ENCODE results near the gene VSTM5.

Gene VSTM5

DNA sequence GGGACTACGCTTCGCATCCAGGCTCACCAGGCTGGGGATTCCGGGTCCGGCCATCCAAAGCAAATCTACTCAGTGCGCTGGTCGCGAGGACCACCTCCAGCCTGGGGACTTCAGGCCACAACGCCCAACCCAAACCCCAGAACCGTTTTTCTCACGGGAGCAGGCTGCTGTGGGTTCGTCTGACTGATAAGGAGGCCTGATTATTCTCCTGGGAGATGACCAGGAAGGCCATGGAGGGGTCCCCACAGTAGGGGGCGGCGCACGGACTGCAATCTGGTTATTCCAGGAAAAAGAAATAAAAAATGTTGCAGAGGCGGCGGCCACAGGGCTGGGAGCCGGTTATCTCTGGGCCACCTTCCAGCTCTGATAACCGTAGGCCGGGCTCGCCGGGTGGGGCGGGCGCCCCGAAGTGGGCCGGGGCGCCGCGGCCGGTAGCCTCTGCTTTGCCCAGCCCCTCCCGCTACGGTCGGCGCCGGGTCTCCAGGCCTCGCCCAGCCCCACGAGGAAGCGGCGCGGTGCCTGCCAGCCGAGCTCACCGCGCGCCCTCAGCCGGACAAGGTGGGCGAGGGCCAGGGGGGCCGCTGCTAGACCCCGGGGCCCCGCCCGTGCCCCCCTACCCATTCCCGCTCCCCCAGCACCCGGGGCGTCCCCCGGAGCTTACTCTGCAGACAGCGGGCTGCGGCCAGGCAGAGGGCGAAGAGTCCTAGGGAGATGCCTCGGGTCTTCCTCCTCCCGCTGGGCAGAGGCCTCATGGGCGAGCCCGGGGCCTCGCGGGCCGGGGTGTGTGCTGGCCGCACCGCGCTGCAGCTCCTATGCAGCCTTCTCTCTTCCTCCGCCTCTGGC, 446 bp downstream of the VSTM5 start:
- H3K4me2 ChIP-seq (ENCODE audit: low read length) = no peak overlapping the region
- TF ChIP-seq CTCF (IDR thresholded peaks at IDR 0.05; ENCODE audit: low read depth, low read length, poor library complexity, severe bottlenecking) (no peak), EZH2phosphoT487 (IDR thresholded peaks at IDR 0.05; ENCODE audit: borderline replicate concordance, low read length) (no peak)
- no peaks in the 10 kb centered on the region for H3K4me1 ChIP-seq (ENCODE audit: control insufficient read depth, low read length)
- no peaks in the 10 kb centered on the region for H3K9me2 ChIP-seq (replicated peaks; ENCODE audit: control insufficient read depth, low read length)
- H3K9me3 ChIP-seq (ENCODE audit: control insufficient read depth, insufficient read depth, low read length) = no peaks in the 10 kb centered on the region
- no peaks in the 10 kb centered on the region for H3K79me2 ChIP-seq (ENCODE audit: control insufficient read depth, low read length)
- no peaks in the 10 kb centered on the region for H3F3A ChIP-seq (ENCODE audit: control insufficient read depth, insufficient read depth)
- no peaks in the 10 kb centered on the region for H3K27me3 ChIP-seq (ENCODE audit: control insufficient read depth, low read length)
- no peak overlapping the region for H3K27ac ChIP-seq (ENCODE audit: low read depth, low read length)
- no peaks in the 10 kb centered on the region for H4K20me1 ChIP-seq (ENCODE audit: control insufficient read depth, insufficient read depth, low read depth, low read length)
- no peak overlapping the region for H3K4me3 ChIP-seq (ENCODE audit: low read length)
- no peaks in the 10 kb centered on the region for H3K36me3 ChIP-seq (ENCODE audit: control insufficient read depth, low read length)

- no peaks in the 10 kb centered on the region for H3K27me3 ChIP-seq (ENCODE audit: control insufficient read depth, low read length)
- no peaks in the 10 kb centered on the region for H3K36me3 ChIP-seq (ENCODE audit: control insufficient read depth, low read length)
- H3K4me3 ChIP-seq (ENCODE audit: low read length) = no peak overlapping the region
- H3K4me2 ChIP-seq (ENCODE audit: low read length) = no peak overlapping the region
- H3K9me2 ChIP-seq (replicated peaks; ENCODE audit: control insufficient read depth, low read length) = no peaks in the 10 kb centered on the region
- H3K79me2 ChIP-seq (ENCODE audit: control insufficient read depth, low read length) = no peaks in the 10 kb centered on the region
- H3F3A ChIP-seq (ENCODE audit: control insufficient read depth, insufficient read depth) = no peaks in the 10 kb centered on the region
- no peak overlapping the region for H3K27ac ChIP-seq (ENCODE audit: low read depth, low read length)
- H3K4me1 ChIP-seq (ENCODE audit: control insufficient read depth, low read length) = no peaks in the 10 kb centered on the region
- H4K20me1 ChIP-seq (ENCODE audit: control insufficient read depth, insufficient read depth, low read depth, low read length) = no peaks in the 10 kb centered on the region
- no peaks in the 10 kb centered on the region for H3K9me3 ChIP-seq (ENCODE audit: control insufficient read depth, insufficient read depth, low read length)
- no peak for TF ChIP-seq EZH2phosphoT487 (IDR thresholded peaks at IDR 0.05; ENCODE audit: borderline replicate concordance, low read length)
- no peak for TF ChIP-seq CTCF (IDR thresholded peaks at IDR 0.05; ENCODE audit: low read depth, low read length, poor library complexity, severe bottlenecking)
Measured at GRCh38 chr11:93849201-93849600, 1.2 kb downstream of the VSTM5 start.

DNA sequence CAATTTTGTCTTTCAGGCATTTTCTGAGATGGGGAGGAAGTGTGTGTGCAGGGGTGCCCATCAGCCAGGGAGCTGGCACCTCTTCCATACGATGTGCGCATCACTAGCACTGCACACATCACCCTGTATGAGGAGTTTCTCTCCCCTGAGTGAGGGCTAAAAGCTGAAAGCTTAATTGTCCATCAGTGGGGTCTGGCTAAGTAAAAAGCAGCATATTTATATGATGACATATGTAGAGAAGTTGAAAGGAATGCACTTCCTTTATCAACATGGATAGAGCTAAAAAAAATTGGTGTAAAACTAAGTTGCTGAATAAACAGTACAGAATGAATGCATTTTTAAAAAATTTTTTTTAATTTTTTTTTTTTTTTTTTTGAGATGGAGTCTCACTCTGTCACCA, 4.0 kb downstream of the VSTM5 start:
- no peaks in the 10 kb centered on the region for H3K9me2 ChIP-seq (replicated peaks; ENCODE audit: control insufficient read depth, low read length)
- no peaks in the 10 kb centered on the region for H3K4me1 ChIP-seq (ENCODE audit: control insufficient read depth, low read length)
- H3K27ac ChIP-seq (ENCODE audit: low read depth, low read length) = no peak overlapping the region
- no peaks in the 10 kb centered on the region for H3K27me3 ChIP-seq (ENCODE audit: control insufficient read depth, low read length)
- no peaks in the 10 kb centered on the region for H3K79me2 ChIP-seq (ENCODE audit: control insufficient read depth, low read length)
- no peak overlapping the region for H3K4me3 ChIP-seq (ENCODE audit: low read length)
- H4K20me1 ChIP-seq (ENCODE audit: control insufficient read depth, insufficient read depth, low read depth, low read length) = no peaks in the 10 kb centered on the region
- H3F3A ChIP-seq (ENCODE audit: control insufficient read depth, insufficient read depth) = no peaks in the 10 kb centered on the region
- no peaks in the 10 kb centered on the region for H3K36me3 ChIP-seq (ENCODE audit: control insufficient read depth, low read length)
- TF ChIP-seq CTCF (IDR thresholded peaks at IDR 0.05; ENCODE audit: low read depth, low read length, poor library complexity, severe bottlenecking) = no peak
- no peak for TF ChIP-seq EZH2phosphoT487 (IDR thresholded peaks at IDR 0.05; ENCODE audit: borderline replicate concordance, low read length)
- no peaks in the 10 kb centered on the region for H3K9me3 ChIP-seq (ENCODE audit: control insufficient read depth, insufficient read depth, low read length)
- no peak overlapping the region for H3K4me2 ChIP-seq (ENCODE audit: low read length)

All from DOHH2 (cell line).